HG03457 (cell line): ENCODE data around the gene ATP11A.

Experiments
- ATAC-seq: cut with Tn5 transposase; IDR thresholded peaks from one replicate; pipeline ENCODE4 v1.9.1; 2021; ENCODE audit warnings: moderate number of reproducible peaks; ENCODE audit not compliant: unreplicated experiment

ATP11A gene

GRCh38 chr13:112771877-112772538, 82.2 kb downstream of the ATP11A start:
- no peak for ATAC-seq

DNA sequence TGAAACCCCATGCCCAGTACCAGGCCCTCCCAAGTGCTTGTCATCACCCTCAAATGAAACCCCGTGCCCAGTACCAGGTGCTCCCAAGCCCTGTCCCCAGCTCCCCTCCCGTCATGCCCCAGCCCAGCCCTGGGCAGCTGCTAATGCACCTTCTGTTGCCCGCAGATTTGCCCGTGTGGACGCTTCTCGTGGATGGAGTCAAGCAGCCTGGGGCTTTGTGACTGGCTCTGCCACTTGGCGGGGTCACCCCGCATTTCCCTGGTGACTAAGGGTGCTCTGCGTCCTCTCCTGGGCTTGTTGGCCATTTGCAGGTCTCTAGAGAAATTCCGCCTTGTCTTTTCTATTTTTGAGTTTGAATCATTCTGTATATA, 82.7 kb downstream of the ATP11A start:
- ATAC-seq: no peak

DNA sequence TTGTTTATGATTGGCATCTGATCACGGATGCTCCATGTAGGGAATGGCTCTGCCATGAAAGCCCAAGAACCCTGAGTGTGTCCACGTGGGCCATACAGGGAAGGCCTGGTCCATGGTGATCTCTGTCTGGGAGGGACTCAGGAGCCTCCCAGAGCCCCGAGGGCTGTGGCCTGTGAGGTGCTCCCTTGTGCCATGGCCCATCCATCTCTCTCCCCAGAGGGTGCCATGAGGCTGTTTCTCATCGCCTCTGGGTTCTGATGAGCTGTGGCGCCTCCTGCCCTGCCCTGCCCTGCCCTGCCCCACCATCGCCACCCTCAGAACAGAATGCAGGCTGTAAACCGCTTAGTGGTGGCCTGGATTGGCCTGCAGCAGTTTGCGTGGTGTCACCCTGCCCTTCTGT, 83.1 kb downstream of the ATP11A start:
- no peak for ATAC-seq

- no peak for ATAC-seq
Observed at GRCh38 chr13:112773601-112774447, 84.0 kb downstream of the ATP11A start.

- ATAC-seq: no peak
Observed at GRCh38 chr13:112774448-112774792, 84.6 kb downstream of the ATP11A start.

- no peak for ATAC-seq
Observed at GRCh38 chr13:112774829-112775565, 85.2 kb downstream of the ATP11A start.

GRCh38 chr13:112775791-112776279, 86.0 kb downstream of the ATP11A start:
- no peak for ATAC-seq

DNA sequence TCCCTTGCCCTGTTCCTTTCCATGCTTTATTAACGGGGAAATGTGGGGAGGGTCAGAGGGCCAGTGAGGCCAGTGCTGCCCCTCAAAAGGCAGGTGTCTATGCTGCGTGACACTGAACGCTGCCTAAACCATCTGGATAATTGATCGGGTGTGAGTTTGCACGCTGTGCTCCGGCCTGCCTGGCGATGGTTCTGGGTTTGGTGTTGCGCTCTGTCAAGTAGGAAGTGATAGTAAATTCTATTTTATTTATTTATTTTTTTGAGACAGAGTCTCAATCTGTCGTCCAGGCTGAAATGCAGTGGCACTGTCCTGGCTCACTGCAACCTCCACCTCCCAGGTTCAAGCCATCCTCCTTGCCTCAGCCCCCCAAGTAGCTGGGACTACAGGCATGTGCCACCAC, 86.5 kb downstream of the ATP11A start:
- no peak for ATAC-seq

DNA sequence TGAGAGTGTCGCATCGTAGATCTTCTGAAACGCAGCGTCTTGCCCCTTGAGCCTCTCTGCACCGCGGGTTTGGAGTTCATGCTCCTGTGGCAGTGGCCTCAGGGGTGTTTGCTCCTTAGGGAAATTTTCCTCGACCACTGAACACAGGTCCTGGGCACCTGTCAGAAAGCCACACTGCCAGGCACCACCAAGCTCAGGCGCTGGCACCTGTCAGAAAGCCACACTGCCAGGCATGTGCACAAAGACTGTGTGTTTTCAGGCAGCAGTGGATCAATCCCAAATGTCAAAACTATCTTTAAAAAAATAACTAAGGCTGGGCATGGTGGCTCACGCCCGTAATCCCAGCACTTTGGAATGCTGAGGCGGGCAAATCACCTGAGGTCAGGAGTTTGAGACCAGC, 87.1 kb downstream of the ATP11A start:
- ATAC-seq: no peak

DNA sequence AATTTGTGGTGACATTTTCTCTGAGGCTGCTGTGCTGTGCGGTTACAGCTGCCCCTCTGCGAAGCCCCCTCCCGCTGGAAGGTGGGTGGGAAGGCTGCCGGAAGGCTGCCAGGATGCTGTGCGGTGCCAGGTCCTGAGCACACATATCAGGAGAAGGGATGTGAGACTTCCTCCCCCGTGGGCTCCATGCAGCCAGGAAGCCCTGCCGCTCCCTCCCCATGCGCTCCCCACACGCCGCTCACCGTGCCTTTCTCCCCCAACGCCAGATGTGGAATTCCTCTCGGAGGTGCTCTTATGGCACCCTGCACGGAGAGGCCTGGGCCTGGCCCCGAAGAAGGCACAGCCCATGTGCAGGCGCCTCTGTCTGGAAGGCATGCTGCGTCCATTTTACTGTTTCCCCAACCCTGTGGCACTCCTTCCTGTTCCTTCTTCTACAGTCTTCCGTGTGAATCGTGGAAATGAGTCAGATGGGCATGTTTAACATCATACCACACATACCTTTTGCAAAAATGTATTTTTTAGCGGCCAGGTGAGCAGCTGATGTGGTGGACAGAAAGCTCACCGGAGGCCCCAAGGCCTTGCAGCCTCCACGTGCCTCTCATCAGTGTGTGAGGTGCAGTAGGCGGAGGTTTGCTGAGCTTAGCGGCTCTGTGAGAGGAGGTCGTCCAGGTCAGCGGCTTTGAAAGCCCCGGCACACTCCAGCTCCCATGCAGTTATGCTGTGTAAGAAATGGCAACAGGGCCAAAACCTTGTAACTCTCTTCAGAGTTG, 88.0 kb downstream of the ATP11A start:
- no peak for ATAC-seq

- no peak for ATAC-seq
Observed at GRCh38 chr13:112779856-112780604, 90.2 kb downstream of the ATP11A start.

- no peak for ATAC-seq
Observed at GRCh38 chr13:112781287-112781686, 91.4 kb downstream of the ATP11A start.

DNA sequence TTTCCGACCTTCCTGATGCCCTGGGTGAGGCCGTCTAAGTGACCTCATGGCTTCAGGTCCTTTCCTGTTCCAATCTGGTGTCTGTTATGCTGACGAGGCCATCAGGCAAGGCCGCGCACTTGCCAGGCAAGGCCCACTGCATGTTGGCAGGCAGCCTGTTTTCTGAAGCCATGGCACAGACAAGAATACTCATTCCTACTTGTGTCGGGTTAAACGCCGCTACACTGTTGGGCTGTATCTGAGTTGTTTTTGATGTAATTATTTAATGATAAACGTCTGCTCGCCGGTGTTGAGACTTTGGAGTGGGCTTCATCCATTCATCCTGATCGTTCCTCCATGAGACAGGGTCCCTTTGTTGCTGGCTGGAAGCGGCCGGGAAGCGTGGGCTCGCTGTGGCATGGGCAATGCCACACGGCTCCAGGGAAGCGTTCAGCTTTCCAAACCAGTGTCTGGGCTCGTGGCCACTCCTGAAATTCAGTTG, 92.1 kb downstream of the ATP11A start:
- no peak for ATAC-seq

- no peak for ATAC-seq
Observed at GRCh38 chr13:112782429-112783010, 92.7 kb downstream of the ATP11A start.

GRCh38 chr13:112783135-112783977, 93.5 kb downstream of the ATP11A start:
- no peak for ATAC-seq

GRCh38 chr13:112783978-112784371, 94.1 kb downstream of the ATP11A start:
- ATAC-seq: no peak

- no peak for ATAC-seq
Observed at GRCh38 chr13:112784811-112785482, 95.1 kb downstream of the ATP11A start.

GRCh38 chr13:112785483-112785856, 95.6 kb downstream of the ATP11A start:
- ATAC-seq: no peak
